GM19193 (cell line): ENCODE results near the gene CALML3.

Experiments used
- POLR2A ChIP-seq: IDR thresholded peaks from 4 replicates; pipeline ENCODE4 v1.6.1; 2011; ENCODE audit not compliant: insufficient read depth, insufficient read length; ENCODE audit errors: extremely low read depth

CALML3 gene

GRCh38 chr10:5499493-5500140 lies 25.1 kb upstream of the CALML3 start, which contains the start of gene CALML5:
Gene CALML5 (minus strand): TSS chr10:5499570. CDS start chr10:5499438, 132 bp downstream.
- TF ChIP-seq POLR2A: no peak

- TF ChIP-seq POLR2A: no peak
Observed at GRCh38 chr10:5500162-5500670, 24.5 kb upstream of the CALML3 start.

GRCh38 chr10:5500910-5501309 lies 23.9 kb upstream of the CALML3 start:
- TF ChIP-seq POLR2A: no peak

- TF ChIP-seq POLR2A: no peak
Observed at GRCh38 chr10:5502061-5502521, 22.7 kb upstream of the CALML3 start.

GRCh38 chr10:5502571-5503476 lies 21.9 kb upstream of the CALML3 start:
- TF ChIP-seq POLR2A: no peak

- TF ChIP-seq POLR2A: no peak
Observed at GRCh38 chr10:5503477-5503835, 21.3 kb upstream of the CALML3 start.

- TF ChIP-seq POLR2A: no peak
Observed at GRCh38 chr10:5504146-5505072, 20.4 kb upstream of the CALML3 start.

GRCh38 chr10:5506246-5506645 lies 18.5 kb upstream of the CALML3 start:
- TF ChIP-seq POLR2A: no peak

- TF ChIP-seq POLR2A: no peak
Observed at GRCh38 chr10:5506751-5507648, 17.8 kb upstream of the CALML3 start.

- no peak for TF ChIP-seq POLR2A
Observed at GRCh38 chr10:5507649-5508131, 17.1 kb upstream of the CALML3 start.

GRCh38 chr10:5508161-5508604 lies 16.6 kb upstream of the CALML3 start:
- no peak for TF ChIP-seq POLR2A

GRCh38 chr10:5508786-5509185 lies 16.0 kb upstream of the CALML3 start:
- TF ChIP-seq POLR2A: no peak

GRCh38 chr10:5509236-5509635 lies 15.5 kb upstream of the CALML3 start:
- no peak for TF ChIP-seq POLR2A
